ENCODE results near the gene GPC4. TPM values are rescaled to one million over a fixed set of nuclear protein-coding genes. Genes with fewer than 3 reads are reported as not detected.

GPC4 gene
- total and polyA plus RNA-seq, 2 donors (not counting 3 experiments of a cell fraction or from before 2014, with no cell fraction given), result 0.20 TPM; not detected in 1

DNA sequence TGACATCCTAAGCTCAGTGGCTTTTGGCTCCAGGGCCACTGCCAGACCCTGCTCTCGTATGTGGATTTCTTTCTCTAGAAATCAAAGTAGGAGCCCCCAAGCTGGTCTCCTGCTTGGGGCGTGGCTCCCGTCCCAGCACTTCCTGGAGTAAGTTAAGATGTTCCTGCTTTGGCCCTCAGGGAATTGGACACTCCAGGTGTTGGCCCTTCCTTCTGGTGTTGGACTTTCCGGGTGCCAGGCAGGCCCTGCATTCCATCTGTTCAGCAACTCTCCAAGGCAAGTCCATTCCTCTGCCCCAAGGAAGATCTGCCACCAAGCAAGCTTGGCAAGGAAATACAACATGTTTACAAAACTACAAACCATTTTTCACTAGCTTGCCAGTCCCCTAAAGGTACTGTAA, 22.1 kb upstream of the GPC4 start:
- POLR2A ChIA-PET, result no interaction called here
- H3K4me2 ChIP-seq (ENCODE audit: insufficient read depth, low read length), result no peak overlapping the region
- dilution Hi-C loops (cut with MboI; ENCODE audit: extremely low pct_ligation_motif_present, low sequenced_read_pairs), result no loop called here

DNA sequence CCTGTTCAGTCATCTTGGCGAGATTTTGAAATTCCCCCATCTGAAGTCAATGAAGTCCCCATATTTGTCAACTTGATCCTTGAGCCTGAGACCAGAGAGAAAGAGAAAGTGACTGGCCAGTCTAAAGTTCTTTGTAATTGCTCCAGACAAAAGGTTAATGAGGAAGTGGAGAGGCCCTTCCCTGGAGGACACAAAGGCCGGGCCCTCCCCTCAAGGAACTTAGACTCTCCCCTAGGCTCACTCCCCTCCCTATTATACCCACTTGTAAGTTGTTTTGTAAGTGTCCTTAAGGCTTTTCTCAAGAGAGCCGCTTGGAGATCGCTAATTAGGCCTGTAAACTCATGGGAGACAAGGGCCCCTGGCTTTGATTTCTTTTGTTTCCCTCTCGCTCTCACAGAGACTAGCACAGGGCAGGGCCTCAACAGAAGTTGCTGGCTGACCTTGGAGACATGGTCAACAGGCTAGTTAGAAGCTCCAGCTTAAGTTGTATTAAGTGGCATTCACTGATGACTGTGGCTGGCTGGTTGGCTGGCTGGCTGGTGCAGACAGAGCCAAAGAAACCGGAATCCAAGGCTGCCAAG, 20.3 kb upstream of the GPC4 start:
- no peak for TF ChIP-seq FOS (IDR thresholded peaks at IDR 0.05; ENCODE audit: borderline replicate concordance, insufficient read depth, low read length)
- TF ChIP-seq POLR2A (IDR thresholded peaks at IDR 0.05; ENCODE audit: low read depth, low read length), result no peak
- BruUV-seq (replicated peaks), result no TSS peak
- no peaks in the 10 kb centered on the region for H3K27me3 ChIP-seq (ENCODE audit: control insufficient read depth in 2 of 2, insufficient read depth in 2 of 2, low read length in 2 of 2)
- H3K9me3 ChIP-seq (replicated peaks; ENCODE audit: control insufficient read depth, insufficient read depth, low read length), result no peaks in the 10 kb centered on the region
- POLR2A ChIA-PET, result no interaction called here
- no peak overlapping the region for H3K4me3 ChIP-seq (replicated peaks in 1 of 3; ENCODE audit: insufficient read depth in 1 of 3, low read depth in 1 of 3, low read length in 3 of 3)
- CTCF ChIA-PET, result no interaction called here
- dilution Hi-C loops (cut with MboI; ENCODE audit: extremely low pct_ligation_motif_present, low sequenced_read_pairs), result no loop called here
- FAIRE-seq (no peak), DNase-seq (ENCODE audit: low read depth, low spot score) (no peak)
- H3K4me1 ChIP-seq (ENCODE audit: control insufficient read depth, extremely low read depth, insufficient read depth, low read length), result no peaks in the 10 kb centered on the region
- no peaks in the 10 kb centered on the region for H3K9me1 ChIP-seq (replicated peaks; ENCODE audit: control insufficient read depth, extremely low read depth, insufficient read depth, low read length)
- H3K79me2 ChIP-seq (ENCODE audit: control insufficient read depth, insufficient read depth, low read length), result no peaks in the 10 kb centered on the region
- H2AFZ ChIP-seq (ENCODE audit: low read depth, low read length), result no peak overlapping the region
- no peak overlapping the region for H3K4me2 ChIP-seq (ENCODE audit: insufficient read depth, low read length)
- H3K27ac ChIP-seq (ENCODE audit: insufficient read depth, low read depth, low read length), result no peak overlapping the region
- intact Hi-C loops (cut with micrococcal nuclease), result no loop called here
- H3K36me3 ChIP-seq (ENCODE audit: control insufficient read depth in 2 of 2, extremely low read depth in 1 of 2, insufficient read depth in 2 of 2, low read length in 2 of 2), result no peaks in the 10 kb centered on the region
- no peaks in the 10 kb centered on the region for H4K20me1 ChIP-seq (replicated peaks; ENCODE audit: control insufficient read depth, extremely low read depth, insufficient read depth, low read length)
- no peak overlapping the region for H3K9ac ChIP-seq (replicated peaks; ENCODE audit: extremely low read depth, insufficient read depth, low read length)

More for the DNA sequence above, 22.1 kb upstream of the GPC4 start:
- Histone ChIP-seq H3K36me3 (ENCODE audit: control insufficient read depth in 2 of 2, extremely low read depth in 1 of 2, insufficient read depth in 2 of 2, low read length in 2 of 2) (no peaks in the 10 kb centered on the region), H3K4me1 (ENCODE audit: control insufficient read depth, extremely low read depth, insufficient read depth, low read length) (no peaks in the 10 kb centered on the region), H2AFZ (ENCODE audit: low read depth, low read length) (no peak overlapping the region), H4K20me1 (replicated peaks; ENCODE audit: control insufficient read depth, extremely low read depth, insufficient read depth, low read length) (no peaks in the 10 kb centered on the region), H3K27me3 (ENCODE audit: control insufficient read depth in 2 of 2, insufficient read depth in 2 of 2, low read length in 2 of 2) (no peaks in the 10 kb centered on the region), H3K9me1 (replicated peaks; ENCODE audit: control insufficient read depth, extremely low read depth, insufficient read depth, low read length) (no peaks in the 10 kb centered on the region), H3K9me3 (replicated peaks; ENCODE audit: control insufficient read depth, insufficient read depth, low read length) (no peaks in the 10 kb centered on the region), H3K79me2 (ENCODE audit: control insufficient read depth, insufficient read depth, low read length) (no peaks in the 10 kb centered on the region), H3K4me3 (replicated peaks in 1 of 3; ENCODE audit: insufficient read depth in 1 of 3, low read depth in 1 of 3, low read length in 3 of 3) (no peak overlapping the region), H3K9ac (replicated peaks; ENCODE audit: extremely low read depth, insufficient read depth, low read length) (no peak overlapping the region), H3K27ac (ENCODE audit: insufficient read depth, low read depth, low read length) (no peak overlapping the region)
- FAIRE-seq, result no peak
- no peak for DNase-seq (ENCODE audit: low read depth, low spot score)
- CTCF ChIA-PET, result no interaction called here
- BruUV-seq (replicated peaks), result no TSS peak
- intact Hi-C loops (cut with micrococcal nuclease), result no loop called here
- TF ChIP-seq JUN (IDR thresholded peaks at IDR 0.05; ENCODE audit: borderline replicate concordance, insufficient read depth, insufficient read length, low read depth), result no peak

All from endothelial cell of umbilical vein (primary cell).